ENCODE data around the gene CLEC3B. TPM values are rescaled to one million over a fixed set of nuclear protein-coding genes. Genes with fewer than 3 reads are reported as not detected.
A peak's percentile ranks its signal among the peaks of the same experiment; 100 is the strongest.

CLEC3B gene
- total and polyA plus RNA-seq, 2 of the 8 experiments (the other 6 are each of a cell fraction or from before 2014, with no cell fraction given) = 0.32 TPM; not detected in 1

DNA sequence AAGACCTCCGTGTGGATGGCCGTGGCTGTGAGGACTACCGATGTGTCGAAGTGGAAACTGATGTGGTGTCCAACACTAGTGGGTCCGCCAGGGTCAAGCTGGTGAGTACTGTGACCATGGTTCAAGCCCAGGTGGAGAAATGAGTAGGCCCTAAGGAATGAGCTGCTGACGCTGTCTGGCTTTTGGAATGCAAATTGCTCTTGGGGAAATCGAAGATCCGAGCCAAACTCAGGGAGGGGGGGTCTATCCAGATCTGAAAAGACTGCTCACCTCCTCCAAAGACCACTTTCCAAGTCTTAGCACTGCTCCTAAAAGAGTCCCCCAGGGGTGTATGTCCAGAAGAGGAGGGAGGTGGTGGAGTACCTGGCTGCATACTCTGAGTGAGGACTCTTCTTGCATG, 37.0 kb upstream of the CLEC3B start:
- peaks cover 6 to 70% of the 10 kb centered on the region in 2 experiments for H3K79me2 ChIP-seq (ENCODE audit: control insufficient read depth in 1 of 2, insufficient read depth in 2 of 2, low read length in 2 of 2)
- CTCF ChIA-PET (ENCODE audit: partially characterized antibody) = interaction anchor here (0.9 to 5.0 kb wide), 5 partner anchors 12 to 63 kb away, joined by 3 to 37 read pairs (median 6); partner anchors contain the start of genes EXOSC7 and ZDHHC3

More for the DNA sequence above, 37.0 kb upstream of the CLEC3B start:
- no peak overlapping the region for H4K5ac ChIP-seq (ENCODE audit: insufficient read length, low read depth, low read length)
- peaks cover 2% of the 10 kb centered on the region; the same call in 1 of the 2 replicates for H3K79me1 ChIP-seq (ENCODE audit: low read depth, low read length)
- H3K27me3 ChIP-seq (replicated peaks in 1 of 4; ENCODE audit: control insufficient read depth in 3 of 4, extremely low read depth in 1 of 4, insufficient read depth in 3 of 4, low read length in 3 of 4) = no peaks in the 10 kb centered on the region
- no peak overlapping the region for H3K4me3 ChIP-seq (ENCODE audit: extremely low read depth in 1 of 4, insufficient read depth in 2 of 4, low read depth in 3 of 4, low read length in 4 of 4)
- H3K4ac ChIP-seq (replicated peaks; ENCODE audit: insufficient read length, low read depth, low read length) = no peak overlapping the region
- no peak overlapping the region for H2AFZ ChIP-seq (ENCODE audit: low read length)
- no peak overlapping the region for H3K27ac ChIP-seq (ENCODE audit: low read depth, low read length)
- no peak for FAIRE-seq
- H3K9me3 ChIP-seq (ENCODE audit: insufficient read depth in 2 of 2, low read depth in 1 of 2, low read length in 1 of 2) = peaks cover 2 to 11% of the 10 kb centered on the region in 2 experiments; a peak in 1 of 4 replicates
- H3K9ac ChIP-seq (replicated peaks in 1 of 4; ENCODE audit: extremely low read depth in 1 of 4, low read depth in 3 of 4, low read length in 3 of 4) = no peak overlapping the region
- H3K36me3 ChIP-seq (ENCODE audit: control insufficient read depth in 2 of 4, insufficient read depth in 4 of 4, low read length in 3 of 4) = peaks cover 5 to 40% (median 24%) of the 10 kb centered on the region in 4 experiments; a peak in 6 of 8 replicates
- H3K4me2 ChIP-seq (ENCODE audit: insufficient read depth in 1 of 2, low read depth in 2 of 2, low read length in 2 of 2) = no peak overlapping the region; a peak in 2 of 4 replicates
- no peak overlapping the region for H2BK120ac ChIP-seq (replicated peaks; ENCODE audit: low read depth, low read length)
- no peak overlapping the region for H2AK5ac ChIP-seq (ENCODE audit: low read depth, low read length)
- H3K56ac ChIP-seq (replicated peaks; ENCODE audit: insufficient read length, low read depth, low read length) = no peak overlapping the region
- H3K23me2 ChIP-seq (ENCODE audit: low read depth, low read length) = no peaks in the 10 kb centered on the region
- POLR2A ChIA-PET (ENCODE audit: partially characterized antibody) = interaction anchor here (6.6 kb wide), 1 partner anchor 13 kb away, joined by 48 read pairs; the partner anchor contains the start of genes EXOSC7 and ZDHHC3
- no peak overlapping the region for H3K23ac ChIP-seq (ENCODE audit: insufficient read length)
- peaks cover 2 to 13% of the 10 kb centered on the region in 2 experiments for H4K20me1 ChIP-seq (replicated peaks in 1 of 2; ENCODE audit: control insufficient read depth in 1 of 2, insufficient read depth in 2 of 2, low read length in 2 of 2)
- TF ChIP-seq SP2 (IDR thresholded peaks at IDR 0.05; ENCODE audit: low read length) = no peak
- no peak for TF ChIP-seq SIRT6 (IDR thresholded peaks at IDR 0.05; ENCODE audit: low read length)
- TF ChIP-seq BCL11A (IDR thresholded peaks at IDR 0.05; ENCODE audit: low read depth in 2 of 2, low read length in 2 of 2) = no peak
- WGBS, 2 experiments (ENCODE audit: extremely low coverage in 1 of 2, insufficient coverage in 1 of 2, insufficient read length in 1 of 2, insufficient replicate concordance in 2 of 2, low coverage in 1 of 2, low lambda C conversion rate in 2 of 2, missing lambda C conversion rate in 1 of 2) = 83% methylated on average over 8 of the region's 8 CpGs; no CpG with 5 or more reads in 1 of the 2 experiments
- no peak overlapping the region for H2BK5ac ChIP-seq (ENCODE audit: low read depth, low read length)
- no peak overlapping the region for H2BK15ac ChIP-seq (ENCODE audit: low read length)
- DNase-seq (ENCODE audit: low read depth in 1 of 2, low spot score in 2 of 2) = peak in 1 of 2 experiments; percentile 15
- no peak overlapping the region for H2BK20ac ChIP-seq (ENCODE audit: low read length)
- H4K8ac ChIP-seq (ENCODE audit: extremely low read depth, insufficient read depth, low read length) = no peak overlapping the region
- no peak overlapping the region for H4K91ac ChIP-seq (replicated peaks; ENCODE audit: insufficient read length, low read length)
- H2BK12ac ChIP-seq (ENCODE audit: low read depth, low read length) = no peak overlapping the region
- peaks cover 0 to 9% (median 5%) of the 10 kb centered on the region in 4 experiments; a peak in 6 of 7 replicates for H3K4me1 ChIP-seq (replicated peaks in 1 of 4; ENCODE audit: control insufficient read depth in 3 of 4, insufficient read depth in 4 of 4, low read length in 3 of 4)
- H3K18ac ChIP-seq (ENCODE audit: extremely low read depth, low read length) = no peak overlapping the region
- no peak overlapping the region for H3K14ac ChIP-seq (ENCODE audit: insufficient read length)
